ENCODE data around the gene DISC1. TPM values are rescaled to one million over a fixed set of nuclear protein-coding genes. Genes with fewer than 3 reads are reported as not detected.
A peak's percentile ranks its signal among the peaks of the same experiment; 100 is the strongest.

The DISC1 gene
- total RNA-seq, 6 experiments from 2014 or later: 1.8 to 3.3 (median 2.4) TPM

- no peaks in the 10 kb centered on the region for H3K27me3 ChIP-seq
- 61% methylated on average over 7 of the region's 8 CpGs for WGBS (ENCODE audit: insufficient coverage, low coverage, low lambda C conversion rate, missing lambda C conversion rate)
- no peaks in the 10 kb centered on the region for H3K4me1 ChIP-seq
- H3K4me3 ChIP-seq: no peak overlapping the region
- ATAC-seq: no peak
- H3K36me3 ChIP-seq: no peaks in the 10 kb centered on the region
- no peak for DNase-seq
- no peak for TF ChIP-seq POLR2A (IDR thresholded peaks at IDR 0.05)
- TF ChIP-seq CTCF (IDR thresholded peaks at IDR 0.05): no peak
- no peak overlapping the region for H3K27ac ChIP-seq
- no peaks in the 10 kb centered on the region for H3K9me3 ChIP-seq
- intact Hi-C loops (cut with DNase I): no loop called here
Measured at GRCh38 chr1:231695439-231696255, 69.1 kb downstream of the DISC1 start.

- WGBS (ENCODE audit: insufficient coverage, low coverage, low lambda C conversion rate, missing lambda C conversion rate): 21% methylated on average over 2 of the region's 2 CpGs
- no peaks in the 10 kb centered on the region for H3K36me3 ChIP-seq
- peak in 2 of 4 donors; percentile 40 to 41 for ATAC-seq
- DNase-seq: no peak
- TF ChIP-seq CTCF (IDR thresholded peaks at IDR 0.05) (no peak), POLR2A (IDR thresholded peaks at IDR 0.05) (no peak)
- intact Hi-C loops (cut with DNase I): no loop called here
- H3K4me3 ChIP-seq: no peak overlapping the region
- no peaks in the 10 kb centered on the region for H3K4me1 ChIP-seq
- no peak overlapping the region for H3K27ac ChIP-seq
- no peaks in the 10 kb centered on the region for H3K27me3 ChIP-seq
- no peaks in the 10 kb centered on the region for H3K9me3 ChIP-seq
Measured at GRCh38 chr1:231699784-231700183, 73.2 kb downstream of the DISC1 start.

- Histone ChIP-seq H3K27ac (no peak overlapping the region), H3K4me3 (no peak overlapping the region), H3K9me3 (no peaks in the 10 kb centered on the region), H3K27me3 (no peaks in the 10 kb centered on the region), H3K36me3 (no peaks in the 10 kb centered on the region), H3K4me1 (no peaks in the 10 kb centered on the region)
- TF ChIP-seq POLR2A (IDR thresholded peaks at IDR 0.05) (no peak), CTCF (IDR thresholded peaks at IDR 0.05) (no peak)
- intact Hi-C loops (cut with DNase I): no loop called here
- ATAC-seq: no peak
- no peak for DNase-seq
Measured at GRCh38 chr1:231701306-231701705, 74.7 kb downstream of the DISC1 start.

GRCh38 chr1:231702331-231702730, 75.7 kb downstream of the DISC1 start:
- 26% methylated on average over 1 of the region's 1 CpG for WGBS (ENCODE audit: insufficient coverage, low coverage, low lambda C conversion rate, missing lambda C conversion rate)
- intact Hi-C loops (cut with DNase I): no loop called here
- Histone ChIP-seq H3K9me3 (no peaks in the 10 kb centered on the region), H3K36me3 (no peaks in the 10 kb centered on the region), H3K27ac (no peak overlapping the region), H3K27me3 (no peaks in the 10 kb centered on the region), H3K4me3 (no peak overlapping the region), H3K4me1 (no peaks in the 10 kb centered on the region)
- ATAC-seq: no peak
- TF ChIP-seq CTCF (IDR thresholded peaks at IDR 0.05): no peak
- no peak for TF ChIP-seq POLR2A (IDR thresholded peaks at IDR 0.05)
- no peak for DNase-seq
